GM19099 (cell line): Measurements from ENCODE around the gene LDAF1.

Experiments used
- POLR2A ChIP-seq: IDR thresholded peaks from 3 replicates; pipeline ENCODE4 v1.6.1; 2011; ENCODE audit warnings: low read depth; ENCODE audit not compliant: insufficient read length; ENCODE audit errors: extremely low read depth

Gene LDAF1

GRCh38 chr16:21160276-21160675 lies 1.8 kb downstream of the LDAF1 start:
- TF ChIP-seq POLR2A, result no peak

- no peak for TF ChIP-seq POLR2A
Observed at GRCh38 chr16:21161211-21161610, 2.7 kb downstream of the LDAF1 start.

GRCh38 chr16:21162661-21163151 lies 4.2 kb downstream of the LDAF1 start:
- TF ChIP-seq POLR2A, result no peak

DNA sequence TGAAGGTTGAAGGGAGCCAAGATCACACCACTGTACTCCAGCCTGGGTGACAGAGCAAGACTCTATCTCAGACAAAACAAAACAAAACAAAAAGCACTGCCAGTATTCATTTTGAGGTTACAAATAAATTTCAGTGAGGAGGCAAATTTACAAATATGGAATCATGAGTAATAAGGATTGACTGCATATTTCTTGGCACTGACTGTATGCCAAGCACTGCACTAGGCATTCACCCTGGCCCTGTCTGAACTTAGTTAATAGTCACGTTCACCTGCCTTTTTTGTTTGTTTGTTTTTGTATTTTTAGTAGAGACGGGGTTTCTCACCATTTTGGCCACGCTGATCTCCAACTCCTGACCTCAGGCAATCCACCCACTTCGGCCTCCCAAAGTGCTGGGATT lies 5.1 kb downstream of the LDAF1 start:
- TF ChIP-seq POLR2A, result no peak

GRCh38 chr16:21164521-21165168 lies 6.2 kb downstream of the LDAF1 start:
- no peak for TF ChIP-seq POLR2A

DNA sequence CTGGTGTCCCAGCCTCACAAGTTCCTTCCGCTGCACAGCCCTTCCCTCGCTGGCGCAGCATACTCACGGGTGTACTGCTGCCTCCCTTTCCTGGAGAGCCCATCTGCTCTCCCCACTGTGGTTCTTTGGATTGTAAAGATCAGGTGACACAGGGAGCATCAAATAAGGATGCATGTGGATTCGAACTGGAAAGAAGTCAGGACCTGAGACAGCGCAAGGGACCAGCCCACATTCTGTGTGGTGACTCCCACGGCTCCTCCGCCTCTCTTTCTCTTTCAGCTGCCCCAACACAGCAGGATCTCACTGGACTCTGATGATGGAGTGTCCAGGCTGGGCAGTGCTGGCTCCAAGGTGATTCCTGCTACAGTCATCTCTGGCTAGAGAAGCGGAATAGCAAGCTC lies 8.1 kb downstream of the LDAF1 start:
- TF ChIP-seq POLR2A, result no peak

DNA sequence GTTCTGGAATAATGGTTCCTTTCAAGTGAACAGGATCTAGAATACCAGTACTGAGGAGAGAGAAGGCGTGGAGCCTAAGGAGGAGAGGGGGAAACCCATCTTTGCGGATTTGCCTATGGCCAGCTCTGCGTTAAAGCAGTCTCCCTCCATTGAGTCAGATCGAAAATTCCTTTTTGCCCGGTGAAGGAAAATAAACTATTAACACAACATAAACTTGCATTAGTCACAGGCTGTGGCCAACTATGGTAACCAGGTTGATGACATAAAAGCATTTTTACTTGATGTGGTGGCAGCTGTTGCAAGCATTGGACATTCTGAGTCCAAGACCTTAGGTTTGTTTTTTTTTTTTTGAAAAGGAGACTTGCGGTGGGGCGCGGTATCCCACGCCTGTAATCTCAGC lies 8.9 kb downstream of the LDAF1 start:
- no peak for TF ChIP-seq POLR2A

DNA sequence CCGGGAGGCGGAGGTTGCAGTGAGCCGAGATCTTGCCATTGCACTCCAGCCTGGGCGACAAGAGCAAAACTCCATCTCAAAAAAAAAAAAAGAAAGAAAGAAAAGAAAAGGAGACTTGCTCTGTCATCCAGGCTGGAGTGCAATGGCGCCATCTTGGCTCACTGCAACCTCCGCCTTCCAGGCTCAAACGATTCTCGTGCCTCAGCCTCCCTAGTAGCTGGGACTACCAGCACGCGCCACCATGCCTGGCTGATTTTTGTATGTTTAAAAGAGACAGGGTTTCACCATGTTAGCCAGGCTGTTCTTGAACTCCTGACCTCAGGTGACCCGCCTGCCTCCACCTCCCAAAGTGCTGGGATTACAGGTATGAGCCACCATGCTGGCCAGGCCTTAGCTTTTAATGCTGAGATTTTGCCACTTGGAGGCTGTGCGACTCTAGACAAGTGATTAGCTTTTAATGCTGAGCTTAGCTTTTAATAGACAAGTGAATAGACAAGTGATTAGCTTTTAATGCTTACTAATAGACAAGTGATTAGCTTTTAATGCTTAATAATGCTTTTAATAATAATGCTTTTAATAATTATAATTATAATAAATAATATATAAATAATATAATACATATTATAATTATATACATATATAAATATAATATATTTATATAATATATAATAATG lies 9.6 kb downstream of the LDAF1 start:
- TF ChIP-seq POLR2A, result no peak

GRCh38 chr16:21169249-21169981 lies 10.9 kb downstream of the LDAF1 start:
- TF ChIP-seq POLR2A, result no peak

GRCh38 chr16:21172650-21173049 lies 14.2 kb downstream of the LDAF1 start:
- TF ChIP-seq POLR2A, result no peak

- no peak for TF ChIP-seq POLR2A
Observed at GRCh38 chr16:21175397-21175796, 16.9 kb downstream of the LDAF1 start.

- TF ChIP-seq POLR2A, result no peak
Observed at GRCh38 chr16:21179126-21179982, 20.9 kb downstream of the LDAF1 start.

GRCh38 chr16:21179983-21180365 lies 21.5 kb downstream of the LDAF1 start:
- TF ChIP-seq POLR2A, result no peak

DNA sequence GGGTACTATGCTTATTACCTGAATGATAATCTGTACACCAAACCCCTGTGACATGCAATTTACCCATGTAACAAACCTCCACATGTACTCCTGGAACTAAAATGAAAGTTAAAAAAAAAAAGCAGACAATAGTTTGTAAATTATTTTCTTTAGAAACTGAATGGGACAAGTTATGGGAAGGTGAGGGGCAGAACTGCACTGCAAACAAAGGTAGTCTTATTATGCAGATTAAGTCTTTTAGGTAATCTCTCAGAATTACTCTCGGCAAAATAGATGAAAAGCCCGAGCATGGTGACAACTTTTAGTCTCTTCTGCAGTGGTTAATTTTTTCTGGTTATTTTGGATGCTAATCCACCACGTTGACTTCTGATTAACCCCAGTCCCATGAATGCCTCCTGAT lies 25.5 kb downstream of the LDAF1 start:
- no peak for TF ChIP-seq POLR2A

DNA sequence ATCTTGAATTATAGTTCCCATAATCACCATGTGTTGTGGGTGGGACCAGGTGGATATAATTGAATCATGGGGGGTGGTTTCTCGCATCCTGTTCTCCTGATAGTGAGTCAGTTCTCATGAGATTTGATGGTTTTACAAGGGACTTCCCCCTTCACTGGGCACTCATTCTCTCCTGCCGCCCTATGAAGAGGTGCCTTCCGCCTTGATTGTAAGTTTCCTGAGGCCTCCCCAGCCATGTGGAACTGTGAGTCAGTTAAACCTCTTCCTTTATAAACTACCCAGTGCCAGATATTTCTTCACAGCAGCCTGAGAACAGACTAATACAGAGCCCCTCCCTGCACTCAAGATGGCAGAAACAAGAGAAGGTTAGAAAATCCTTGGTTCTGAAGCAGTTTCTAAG lies 26.4 kb downstream of the LDAF1 start:
- TF ChIP-seq POLR2A, result no peak
